NCI-H82 (cell line): ENCODE measurements around the gene PDZRN3.

Source experiments
- DNase-seq: peaks from one replicate; lab custom pipeline; 2025; lab: John Stamatoyannopoulos, UW

PDZRN3 gene

GRCh38 chr3:73624821-73625665, at the start of gene PDZRN3:
Gene PDZRN3 (minus strand): TSS chr3:73624941.
- peak; percentile 74 for DNase-seq

DNA sequence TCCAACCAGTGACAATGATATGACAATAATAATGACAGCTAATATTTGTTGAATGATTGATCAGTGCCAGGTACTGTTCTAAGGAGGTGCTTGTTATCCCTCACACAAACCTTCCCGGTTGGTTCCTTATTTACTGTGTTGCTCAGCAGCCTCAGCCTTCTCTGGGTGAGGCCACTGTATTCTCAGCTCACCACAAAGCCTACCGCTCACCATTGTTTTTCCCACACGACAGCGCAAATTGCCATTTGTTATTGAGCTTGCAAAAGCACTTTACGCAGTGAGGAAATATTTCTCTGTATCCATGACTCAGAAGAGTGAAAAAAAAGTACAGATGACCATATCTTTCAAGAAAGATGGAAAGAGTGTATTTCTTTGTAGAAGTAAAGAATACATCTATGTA, 49.5 kb upstream of the PDZRN3 start:
- DNase-seq = no peak

DNA sequence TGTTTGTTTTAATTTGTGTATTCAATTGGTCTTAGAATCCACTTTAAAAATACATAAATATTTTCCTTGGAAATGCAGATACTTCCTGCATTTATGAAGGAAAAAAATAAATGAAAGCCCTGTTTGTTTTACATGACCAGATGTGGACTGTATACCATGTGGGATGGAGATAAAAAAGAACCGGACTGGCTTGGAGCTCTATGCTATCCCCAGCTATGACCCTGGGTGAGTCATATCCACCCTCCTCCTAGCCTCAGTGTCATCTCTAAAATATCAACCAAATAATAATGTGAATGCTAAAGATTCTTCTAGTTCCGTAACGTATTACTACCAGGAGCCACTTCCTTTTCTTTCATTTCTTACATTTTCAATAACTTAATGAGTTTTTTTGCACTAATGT, 44.5 kb upstream of the PDZRN3 start:
- DNase-seq = no peak

DNA sequence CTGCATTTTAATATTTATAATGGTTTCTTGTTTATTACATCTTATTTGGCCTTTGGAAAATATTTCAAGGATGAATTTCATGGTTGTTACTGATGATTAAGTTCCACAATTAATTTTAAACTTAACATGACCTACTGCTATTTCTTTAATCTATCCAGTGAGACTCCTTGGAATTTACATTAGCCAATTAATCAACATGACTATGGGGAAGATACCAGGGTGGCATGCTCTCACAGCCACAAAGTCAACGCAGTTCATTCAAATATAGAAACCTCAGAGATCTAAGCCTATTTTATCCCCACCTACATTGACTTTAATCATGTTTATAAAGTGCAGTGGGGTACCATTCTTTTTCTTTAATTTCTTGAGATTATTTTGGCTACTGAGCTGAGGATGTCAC, 43.6 kb upstream of the PDZRN3 start:
- no peak for DNase-seq

GRCh38 chr3:73667889-73668288, 43.1 kb upstream of the PDZRN3 start:
- no peak for DNase-seq

GRCh38 chr3:73665286-73665685, 40.5 kb upstream of the PDZRN3 start:
- DNase-seq = no peak

GRCh38 chr3:73664389-73664788, 39.6 kb upstream of the PDZRN3 start:
- no peak for DNase-seq

DNA sequence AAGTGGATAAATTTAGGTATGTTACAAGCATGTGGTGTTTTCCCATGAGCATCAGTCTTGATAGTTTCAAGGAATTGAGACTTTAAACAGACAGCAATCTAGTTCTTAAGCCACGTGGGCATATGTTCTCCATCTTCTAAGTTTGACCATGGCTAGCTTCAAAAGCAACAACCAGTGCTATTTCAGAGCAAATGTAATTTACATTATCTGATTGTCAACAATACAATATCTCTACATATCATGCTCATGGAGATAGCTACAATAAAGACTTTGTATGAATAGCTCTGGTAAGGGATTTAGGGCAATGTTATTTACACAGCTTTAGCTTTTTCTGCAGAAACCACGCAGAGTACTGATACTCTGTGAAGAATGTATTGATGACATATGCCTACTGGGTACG, 38.8 kb upstream of the PDZRN3 start:
- DNase-seq = no peak

- no peak for DNase-seq
Measured at GRCh38 chr3:73661265-73661664, 36.5 kb upstream of the PDZRN3 start.

GRCh38 chr3:73658227-73658626, 33.5 kb upstream of the PDZRN3 start:
- DNase-seq = no peak

DNA sequence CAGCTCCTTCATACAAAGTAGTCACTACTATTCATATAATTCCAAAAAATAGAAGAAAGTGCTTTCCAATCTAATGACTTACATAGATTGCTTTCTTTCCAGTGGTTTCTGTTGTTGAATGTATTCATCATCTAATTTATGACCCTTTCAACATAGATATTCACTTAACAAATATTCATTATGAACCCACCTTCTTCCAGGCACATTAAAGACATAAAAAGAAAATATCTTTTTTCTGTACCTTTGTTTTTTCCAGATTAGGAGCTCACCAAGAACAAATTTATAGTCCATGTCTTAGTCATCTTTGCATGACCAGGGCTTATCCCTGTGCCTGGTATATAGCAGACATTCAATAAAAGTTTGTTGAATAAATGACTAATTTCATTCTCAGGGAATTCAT, 32.4 kb upstream of the PDZRN3 start:
- DNase-seq = no peak

- no peak for DNase-seq
Measured at GRCh38 chr3:73656241-73656890, 31.6 kb upstream of the PDZRN3 start.

DNA sequence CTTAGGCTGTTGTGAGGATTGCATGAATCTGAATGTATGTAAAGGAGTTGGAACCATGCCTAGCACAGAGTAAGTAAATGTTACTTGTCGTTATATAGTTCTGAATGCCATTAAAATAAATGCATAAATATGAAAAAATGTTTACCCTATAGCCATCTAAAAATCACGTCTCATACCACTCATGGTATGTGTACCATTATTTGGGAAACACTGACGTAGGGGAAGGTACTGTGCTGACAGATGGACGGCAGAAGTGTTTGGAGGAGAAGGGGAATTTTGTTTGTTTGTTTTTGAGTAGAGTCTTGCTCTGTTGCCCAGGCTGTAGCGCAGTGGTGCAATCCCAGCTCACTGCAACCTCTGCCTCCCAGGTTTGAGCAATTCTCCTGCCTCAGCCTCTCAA, 30.5 kb upstream of the PDZRN3 start:
- no peak for DNase-seq

DNA sequence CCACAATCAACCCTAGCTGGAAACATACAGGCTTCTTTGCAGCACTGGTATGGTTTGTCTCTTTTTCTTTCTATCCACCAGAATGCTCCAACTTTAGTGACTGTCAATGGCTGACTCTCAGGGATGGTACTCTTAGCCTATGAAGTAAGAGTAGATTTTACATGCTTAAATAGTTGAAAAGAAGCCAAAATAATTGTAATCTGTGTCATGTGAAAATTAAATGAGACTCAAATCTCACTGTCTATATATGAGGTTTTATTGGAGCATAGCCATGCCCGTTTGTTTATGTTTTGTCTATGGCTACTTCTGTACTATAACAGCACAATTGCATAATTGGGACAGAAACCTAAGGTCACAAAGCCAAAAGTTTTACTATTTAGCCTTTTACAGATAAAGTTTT, 29.1 kb upstream of the PDZRN3 start:
- DNase-seq = no peak

DNA sequence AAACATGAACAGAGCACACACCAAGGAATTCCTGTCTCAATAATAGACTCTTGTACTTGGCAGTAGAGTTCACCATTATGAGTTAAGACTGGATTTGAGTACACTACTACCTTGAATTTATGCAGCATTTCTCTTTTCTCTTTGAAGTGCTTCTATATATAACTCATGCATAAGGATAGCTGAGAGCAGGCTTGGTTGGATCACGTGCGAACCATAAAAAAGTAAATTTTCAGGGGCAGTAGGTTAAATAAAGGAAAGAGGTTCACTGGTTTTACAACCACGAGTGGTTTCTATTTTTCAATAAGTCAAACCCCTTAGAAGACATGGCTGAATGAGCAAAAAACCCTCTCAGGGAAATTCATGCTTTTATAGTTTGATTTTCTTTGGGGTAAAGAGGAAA, 28.6 kb upstream of the PDZRN3 start:
- DNase-seq = no peak

DNA sequence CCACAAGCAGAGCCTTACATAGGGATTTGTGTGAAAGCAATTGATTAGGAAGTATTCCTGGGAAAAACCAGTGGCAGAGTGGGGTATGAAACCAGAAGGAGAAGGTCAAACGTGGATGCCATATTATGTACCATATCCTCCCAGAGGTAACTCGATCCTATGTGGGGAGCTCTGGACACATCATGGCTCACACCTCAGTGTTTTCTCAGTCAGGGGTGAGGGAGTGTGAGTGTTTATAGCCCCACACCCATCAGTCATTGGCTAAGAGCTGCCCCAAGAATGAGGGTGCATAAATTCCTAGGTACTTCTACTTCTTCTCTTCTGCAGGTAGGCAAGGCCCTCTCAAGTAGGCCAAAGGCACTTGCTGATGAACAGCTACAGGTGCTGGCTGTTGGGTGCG, 28.2 kb upstream of the PDZRN3 start:
- DNase-seq = no peak

DNA sequence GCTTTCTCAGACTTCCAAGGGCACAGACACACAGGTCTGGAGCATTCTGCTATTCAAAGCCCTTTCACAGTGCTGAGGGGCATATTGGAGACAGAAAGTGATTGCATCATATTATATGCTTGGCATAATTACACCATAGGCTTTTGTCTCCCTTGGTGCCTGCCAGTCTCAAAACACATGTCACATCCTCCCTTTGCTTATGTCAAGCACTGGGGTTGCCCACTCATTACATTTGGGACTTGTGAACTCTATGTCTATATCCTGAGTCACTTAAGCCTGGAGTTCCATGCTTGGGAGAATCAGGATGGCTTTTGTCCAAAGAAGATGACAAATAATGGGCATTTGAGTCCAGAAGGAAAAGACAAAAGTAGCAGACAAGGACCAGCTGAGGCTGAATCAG, 12.3 kb upstream of the PDZRN3 start:
- DNase-seq = no peak

DNA sequence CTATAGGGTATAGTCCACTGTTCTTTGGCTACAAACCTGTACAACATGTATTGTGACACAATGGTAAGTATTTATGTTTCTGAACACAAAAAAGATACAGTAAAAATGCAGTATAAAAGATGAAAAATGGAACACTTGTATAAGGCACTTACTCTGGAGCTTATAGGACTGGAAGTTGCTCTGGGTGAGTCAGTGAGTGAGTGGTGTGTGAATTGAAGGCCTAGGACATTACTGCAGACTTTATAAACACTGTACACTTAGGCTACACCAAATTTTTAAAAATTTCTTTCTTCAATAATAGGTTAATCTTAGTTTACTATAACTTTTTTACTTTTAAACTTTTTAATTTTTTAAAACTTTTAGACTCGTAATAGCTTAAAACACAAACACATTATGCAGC, 10.5 kb upstream of the PDZRN3 start:
- DNase-seq = no peak

DNA sequence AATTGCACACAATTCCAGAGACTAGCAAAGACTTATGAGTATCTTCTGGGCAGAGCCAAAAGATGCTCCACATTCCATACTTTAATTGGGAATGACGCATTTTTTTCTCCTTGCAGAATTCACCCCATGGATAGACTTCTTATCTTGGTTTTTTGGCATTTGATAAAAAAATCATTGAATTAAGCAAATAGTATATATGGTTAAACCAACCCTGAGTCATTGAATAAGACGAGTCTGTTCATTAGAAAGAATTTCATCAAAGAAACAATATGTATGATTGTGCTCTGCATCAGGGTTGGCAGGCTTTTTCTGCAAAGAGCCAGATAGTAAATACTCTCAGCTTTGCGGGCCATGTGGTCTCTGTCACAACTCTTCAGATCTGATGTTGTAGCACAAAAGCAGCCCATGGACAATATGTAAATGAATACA, 9.2 kb upstream of the PDZRN3 start:
- no peak for DNase-seq

GRCh38 chr3:73633453-73633852, 8.7 kb upstream of the PDZRN3 start:
- DNase-seq = no peak

DNA sequence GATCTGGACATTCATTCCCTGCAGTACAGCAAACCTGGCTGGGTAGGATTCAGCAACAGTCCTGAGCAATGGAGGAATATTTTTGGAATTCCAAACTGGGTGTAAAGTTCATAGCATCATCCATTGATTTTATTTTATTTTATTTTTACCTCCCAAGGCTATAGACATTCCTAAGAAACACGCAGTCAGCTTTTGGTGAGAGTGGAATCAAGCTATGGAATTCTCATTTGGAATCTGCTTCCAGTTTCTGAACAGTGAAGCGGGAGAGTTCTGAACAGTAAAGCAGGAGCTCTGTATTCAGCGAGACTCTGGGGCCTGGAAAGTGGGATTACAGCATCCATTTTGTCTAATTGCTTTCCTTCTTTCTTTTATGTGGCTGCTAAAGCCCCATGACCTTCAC, 1.4 kb upstream of the PDZRN3 start:
- peak; percentile 3 for DNase-seq

DNA sequence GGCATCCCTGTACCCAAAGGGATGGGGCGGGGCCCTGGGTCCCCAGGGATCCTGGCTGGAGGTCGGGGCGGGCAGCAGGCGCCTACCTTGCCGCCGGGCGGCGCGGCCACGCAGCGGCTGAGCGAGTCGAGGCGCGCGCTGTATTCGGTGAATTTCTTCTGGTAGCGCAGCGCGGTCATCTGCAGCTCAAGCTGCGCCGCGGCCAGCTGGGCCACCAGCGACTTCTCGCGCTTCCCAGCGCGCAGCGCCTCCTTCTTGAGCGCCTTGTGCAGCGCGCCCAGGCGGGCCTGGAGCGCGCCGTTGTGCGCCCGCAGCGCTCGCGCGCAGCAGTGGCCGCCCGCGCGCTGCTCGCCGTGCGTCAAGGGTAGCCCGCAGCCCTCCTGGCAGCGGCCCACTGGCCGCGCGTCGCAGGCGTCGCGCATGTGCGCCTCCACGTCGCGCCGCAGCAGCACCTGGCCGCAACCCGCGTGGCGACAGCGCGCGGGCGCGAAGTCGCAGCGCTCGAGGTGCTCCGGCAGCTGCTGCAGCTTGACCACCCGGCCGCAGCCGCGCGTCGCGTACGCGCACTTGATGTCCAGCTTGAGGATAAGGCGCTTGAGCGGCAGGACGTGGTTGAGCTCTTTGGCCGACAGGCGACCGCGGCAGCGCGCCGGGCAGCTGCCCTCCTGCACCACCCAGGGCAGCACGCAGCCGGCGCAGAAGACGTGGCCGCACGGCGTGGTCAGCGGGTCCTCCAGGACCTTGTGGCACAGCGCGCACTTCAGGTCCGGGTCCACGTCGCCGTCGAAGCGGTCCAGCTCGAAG, 522 bp downstream of the PDZRN3 start:
- DNase-seq = peak; percentile 73

GRCh38 chr3:73623346-73623745, 1.4 kb downstream of the PDZRN3 start:
- DNase-seq = peak; percentile 75
